OCI-LY1 (cell line): ENCODE results near the gene STK11.

Experiments used
- H2AFZ ChIP-seq: fragments of 200-600 bp; sonication (generic), shearing (Covaris generic); 2 replicates; pipeline ENCODE4 v1.6.0; 2014; ENCODE audit warnings: antibody characterized with exemption, mild to moderate bottlenecking, low read length
- H3F3A ChIP-seq: fragments of 200-600 bp; sonication (generic), shearing (Covaris generic); 2 replicates; pipeline ENCODE4 v1.6.0; 2014; ENCODE audit warnings: mild to moderate bottlenecking, antibody characterized with exemption, low read length, moderate library complexity; ENCODE audit not compliant: insufficient read depth
- H3K27ac ChIP-seq: fragments of 200-600 bp; sonication (generic); 2 replicates; pipeline ENCODE4 v1.5.1; 2014; ENCODE audit warnings: low read length, mixed run types, mild to moderate bottlenecking, low read depth; ENCODE audit not compliant: poor library complexity, severe bottlenecking
- H3K27me3 ChIP-seq: fragments of 200-600 bp; sonication (generic); 2 replicates; pipeline ENCODE4 v1.6.0; 2014; ENCODE audit warnings: antibody characterized with exemption, mild to moderate bottlenecking, low read length, moderate library complexity; ENCODE audit not compliant: insufficient read depth
- H3K36me3 ChIP-seq: fragments of 200-600 bp; sonication (generic); 2 replicates; pipeline ENCODE4 v1.6.1; 2014; ENCODE audit warnings: mild to moderate bottlenecking, antibody characterized with exemption, low read length, moderate library complexity, mixed read lengths; ENCODE audit not compliant: insufficient read depth
- H3K4me1 ChIP-seq: fragments of 200-600 bp; sonication (generic); 2 replicates; pipeline ENCODE4 v1.5.1; 2014; ENCODE audit warnings: mild to moderate bottlenecking, low read length, moderate library complexity; ENCODE audit not compliant: insufficient read depth, severe bottlenecking
- H3K4me2 ChIP-seq: fragments of 200-600 bp; sonication (generic), shearing (Covaris generic); 2 replicates; pipeline ENCODE4 v1.6.1; 2014; ENCODE audit warnings: low read length
- H3K4me3 ChIP-seq: fragments of 200-600 bp; sonication (generic); 2 replicates; pipeline ENCODE4 v1.5.1; 2014; ENCODE audit warnings: low read length, low read depth, mild to moderate bottlenecking, mixed read lengths; ENCODE audit not compliant: poor library complexity, severe bottlenecking
- H3K79me2 ChIP-seq: fragments of 200-600 bp; shearing (Covaris generic); 2 replicates; pipeline ENCODE4 v1.6.1; 2016; ENCODE audit warnings: mixed run types, low read length, mixed read lengths; ENCODE audit not compliant: insufficient read depth
- H3K9ac ChIP-seq: fragments of 200-600 bp; sonication (generic), shearing (Covaris generic); 2 replicates; pipeline ENCODE4 v1.6.1; 2014; ENCODE audit warnings: mild to moderate bottlenecking, low read length, mixed read lengths
- H3K9me2 ChIP-seq: fragments of 200-600 bp; sonication (generic), shearing (Covaris generic); 2 replicates; pipeline ENCODE4 v1.6.1; 2014; ENCODE audit warnings: low read depth, mild to moderate bottlenecking, low read length, mixed read lengths
- H3K9me3 ChIP-seq: fragments of 200-600 bp; shearing (Covaris generic); 2 replicates; pipeline ENCODE4 v1.6.1; 2014; ENCODE audit warnings: low read length, mixed read lengths
- H4K20me1 ChIP-seq: fragments of 200-600 bp; sonication (generic), shearing (Covaris generic); 2 replicates; pipeline ENCODE4 v1.6.0; 2016; ENCODE audit warnings: mild to moderate bottlenecking, low read length; ENCODE audit not compliant: insufficient read depth
- EZH2 ChIP-seq: fragments of 200-600 bp; sonication (generic), shearing (Covaris generic); IDR thresholded peaks from 2 replicates; pipeline ENCODE4 v1.8.0; 2017; ENCODE audit warnings: borderline replicate concordance, mixed run types, mild to moderate bottlenecking, antibody characterized with exemption, low read length, moderate library complexity, mixed read lengths
- TF ChIP-seq, protein P1 (sequence below): fragments of 200-600 bp; sonication (generic), shearing (Covaris generic); IDR thresholded peaks from 2 replicates; pipeline ENCODE4 v1.5.1; 2017; ENCODE audit warnings: mild to moderate bottlenecking, antibody characterized with exemption, low read length, moderate library complexity, mixed read lengths

STK11 gene

DNA sequence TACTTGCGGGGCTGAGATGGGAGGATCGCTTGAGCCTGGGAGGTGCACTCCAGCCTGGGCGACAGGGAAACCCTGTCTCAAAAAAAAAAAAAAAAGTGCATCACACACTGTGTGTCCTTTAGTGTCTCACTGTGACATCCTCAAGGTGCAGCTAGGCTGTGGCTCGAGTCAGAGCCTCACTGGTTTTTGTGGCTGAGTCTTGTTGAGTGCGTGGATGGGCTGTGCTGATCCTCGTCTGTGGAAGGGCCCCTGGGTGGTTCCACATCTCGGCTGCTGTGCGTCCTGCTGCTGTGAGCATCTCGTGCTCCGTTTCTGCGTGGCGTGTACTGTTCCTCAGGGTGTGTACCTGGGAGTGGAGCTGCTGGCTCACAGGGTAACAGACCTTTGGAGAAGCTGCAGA lies 11.2 kb downstream of the STK11 start:
- H4K20me1 ChIP-seq, result no peaks in the 10 kb centered on the region
- no peak for TF ChIP-seq EZH2
- TF ChIP-seq, protein P1, sequence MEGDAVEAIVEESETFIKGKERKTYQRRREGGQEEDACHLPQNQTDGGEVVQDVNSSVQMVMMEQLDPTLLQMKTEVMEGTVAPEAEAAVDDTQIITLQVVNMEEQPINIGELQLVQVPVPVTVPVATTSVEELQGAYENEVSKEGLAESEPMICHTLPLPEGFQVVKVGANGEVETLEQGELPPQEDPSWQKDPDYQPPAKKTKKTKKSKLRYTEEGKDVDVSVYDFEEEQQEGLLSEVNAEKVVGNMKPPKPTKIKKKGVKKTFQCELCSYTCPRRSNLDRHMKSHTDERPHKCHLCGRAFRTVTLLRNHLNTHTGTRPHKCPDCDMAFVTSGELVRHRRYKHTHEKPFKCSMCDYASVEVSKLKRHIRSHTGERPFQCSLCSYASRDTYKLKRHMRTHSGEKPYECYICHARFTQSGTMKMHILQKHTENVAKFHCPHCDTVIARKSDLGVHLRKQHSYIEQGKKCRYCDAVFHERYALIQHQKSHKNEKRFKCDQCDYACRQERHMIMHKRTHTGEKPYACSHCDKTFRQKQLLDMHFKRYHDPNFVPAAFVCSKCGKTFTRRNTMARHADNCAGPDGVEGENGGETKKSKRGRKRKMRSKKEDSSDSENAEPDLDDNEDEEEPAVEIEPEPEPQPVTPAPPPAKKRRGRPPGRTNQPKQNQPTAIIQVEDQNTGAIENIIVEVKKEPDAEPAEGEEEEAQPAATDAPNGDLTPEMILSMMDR, result no peak
- H3K79me2 ChIP-seq, result peaks cover 3% of the 10 kb centered on the region; the same call in 1 of the 2 replicates
- peak overlapping the region; percentile 49 for H3K27ac ChIP-seq
- H3K36me3 ChIP-seq, result peaks cover 8% of the 10 kb centered on the region
- H3K27me3 ChIP-seq, result no peaks in the 10 kb centered on the region
- H2AFZ ChIP-seq, result no peak overlapping the region
- H3K9ac ChIP-seq, result no peak overlapping the region
- H3F3A ChIP-seq, result no peaks in the 10 kb centered on the region
- no peak overlapping the region for H3K4me3 ChIP-seq
- H3K9me3 ChIP-seq, result no peaks in the 10 kb centered on the region
- H3K4me2 ChIP-seq, result peak overlapping the region; percentile 14; the same call in 1 of the 2 replicates
- H3K4me1 ChIP-seq, result peaks cover 47% of the 10 kb centered on the region
- H3K9me2 ChIP-seq, result no peaks in the 10 kb centered on the region

DNA sequence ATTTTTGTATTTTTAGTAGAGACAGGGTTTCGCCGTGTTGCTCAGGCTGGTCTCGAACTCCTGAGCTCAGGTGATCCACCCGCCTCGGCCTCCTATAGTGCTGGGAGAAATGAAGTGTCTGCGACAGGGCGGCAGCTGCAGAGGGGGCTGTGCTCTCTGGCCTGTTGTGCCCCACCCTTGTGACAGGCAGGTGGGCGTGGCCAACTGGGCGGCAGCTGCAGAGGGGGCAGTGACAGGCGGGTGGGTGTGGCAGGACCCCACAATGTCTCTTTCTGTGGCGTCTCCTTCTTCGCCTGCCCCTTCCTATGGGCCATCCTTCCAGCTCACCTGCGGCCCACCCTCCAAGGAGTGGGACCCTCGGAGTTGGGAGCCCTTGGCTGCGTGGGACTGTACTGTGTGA lies 11.8 kb downstream of the STK11 start:
- Histone ChIP-seq H4K20me1 (no peaks in the 10 kb centered on the region), H2AFZ (no peak overlapping the region), H3K4me3 (no peak overlapping the region), H3K9me3 (no peaks in the 10 kb centered on the region), H3K9ac (no peak overlapping the region), H3K27ac (peak overlapping the region; percentile 49), H3K4me2 (peak overlapping the region; percentile 14; the same call in 1 of the 2 replicates), H3K79me2 (peaks cover 3% of the 10 kb centered on the region; the same call in 1 of the 2 replicates), H3K9me2 (no peaks in the 10 kb centered on the region), H3K4me1 (peaks cover 45% of the 10 kb centered on the region), H3F3A (no peaks in the 10 kb centered on the region), H3K36me3 (peaks cover 6% of the 10 kb centered on the region; the same call in 1 of the 2 replicates), H3K27me3 (no peaks in the 10 kb centered on the region)
- TF ChIP-seq EZH2, result no peak
- TF ChIP-seq, protein P1, result no peak

DNA sequence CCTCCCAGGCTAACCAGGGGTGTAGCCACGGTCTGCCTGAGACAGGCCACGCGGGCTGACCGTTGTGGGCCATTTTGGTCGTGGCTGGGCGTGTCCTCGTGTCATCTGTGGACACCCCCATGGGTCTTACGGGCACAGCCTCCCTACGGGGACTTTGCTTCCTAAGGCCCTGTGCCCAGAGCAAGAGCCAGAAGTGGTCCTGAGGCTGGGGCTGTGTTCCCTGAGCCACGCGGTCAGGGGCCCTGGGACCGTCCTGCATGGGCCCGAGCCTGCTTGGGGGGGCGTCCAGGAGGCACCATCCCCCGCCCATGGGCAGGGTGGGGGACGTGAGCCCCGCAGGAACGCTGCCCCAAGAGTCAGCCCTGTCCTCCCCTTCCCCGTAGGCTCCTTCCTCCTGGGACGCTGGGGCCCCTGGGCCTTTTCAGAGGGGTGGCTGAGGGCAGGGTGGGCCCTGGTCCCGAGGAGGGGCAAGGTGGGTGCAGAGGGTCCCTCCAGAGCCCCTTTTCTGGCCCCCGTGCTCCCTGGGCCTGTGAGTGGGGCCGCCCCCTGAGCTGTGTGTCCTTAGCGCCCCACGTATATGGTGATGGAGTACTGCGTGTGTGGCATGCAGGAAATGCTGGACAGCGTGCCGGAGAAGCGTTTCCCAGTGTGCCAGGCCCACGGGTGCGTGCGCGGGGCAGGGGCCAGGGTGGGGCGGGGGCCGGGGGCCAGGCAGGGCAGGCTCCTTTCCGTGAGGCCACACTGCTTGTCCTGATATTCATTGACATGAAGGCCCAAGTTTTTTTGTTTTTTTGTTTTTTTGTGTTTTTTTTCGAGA lies 13.4 kb downstream of the STK11 start:
- no peaks in the 10 kb centered on the region; the same call in 1 of the 2 replicates for H3K79me2 ChIP-seq
- no peak overlapping the region for H3K4me2 ChIP-seq
- no peaks in the 10 kb centered on the region for H3F3A ChIP-seq
- H3K9ac ChIP-seq, result no peak overlapping the region
- no peaks in the 10 kb centered on the region for H3K9me2 ChIP-seq
- peaks cover 19% of the 10 kb centered on the region; the same call in 1 of the 2 replicates for H3K36me3 ChIP-seq
- no peak overlapping the region for H2AFZ ChIP-seq
- no peak overlapping the region for H3K27ac ChIP-seq
- H3K9me3 ChIP-seq, result no peaks in the 10 kb centered on the region
- H4K20me1 ChIP-seq, result no peaks in the 10 kb centered on the region
- H3K4me3 ChIP-seq, result no peak overlapping the region
- H3K4me1 ChIP-seq, result peaks cover 34% of the 10 kb centered on the region
- H3K27me3 ChIP-seq, result no peaks in the 10 kb centered on the region
- no peak for TF ChIP-seq EZH2
- TF ChIP-seq, protein P1, result no peak
